GM21390 (cell line): Measurements from ENCODE around the gene DARS1.

Source experiments
- ATAC-seq: cut with Tn5 transposase; IDR thresholded peaks from one replicate; pipeline ENCODE4 v1.9.1; 2021; ENCODE audit not compliant: unreplicated experiment

Gene DARS1

GRCh38 chr2:135948141-135948540 lies 37.3 kb downstream of the DARS1 start:
- peak; percentile 4 for ATAC-seq

GRCh38 chr2:135947483-135947882 lies 37.9 kb downstream of the DARS1 start:
- ATAC-seq = no peak

GRCh38 chr2:135945526-135945925 lies 39.9 kb downstream of the DARS1 start:
- ATAC-seq = no peak

- no peak for ATAC-seq
These were observed 40.8 kb downstream of the DARS1 start for GRCh38 chr2:135944625-135945024.

GRCh38 chr2:135942936-135943688 lies 42.3 kb downstream of the DARS1 start:
- no peak for ATAC-seq

GRCh38 chr2:135936524-135936923 lies 48.9 kb downstream of the DARS1 start:
- no peak for ATAC-seq

- ATAC-seq = no peak
These were observed 49.5 kb downstream of the DARS1 start for GRCh38 chr2:135935914-135936313.

GRCh38 chr2:135931776-135932443 lies 53.5 kb downstream of the DARS1 start:
- peak; percentile 93 for ATAC-seq

GRCh38 chr2:135926605-135927004 lies 58.8 kb downstream of the DARS1 start:
- no peak for ATAC-seq

GRCh38 chr2:135925571-135925970 lies 59.9 kb downstream of the DARS1 start:
- no peak for ATAC-seq

GRCh38 chr2:135916207-135916606 lies 69.2 kb downstream of the DARS1 start:
- no peak for ATAC-seq

- no peak for ATAC-seq
These were observed 70.9 kb downstream of the DARS1 start for GRCh38 chr2:135914485-135914884.

- no peak for ATAC-seq
These were observed 71.6 kb downstream of the DARS1 start for GRCh38 chr2:135913727-135914365.

- no peak for ATAC-seq
These were observed 75.5 kb downstream of the DARS1 start for GRCh38 chr2:135909976-135910375.

GRCh38 chr2:135905679-135906078 lies 79.7 kb downstream of the DARS1 start:
- ATAC-seq = no peak

- ATAC-seq = no peak
These were observed 81.0 kb downstream of the DARS1 start for GRCh38 chr2:135904341-135904989.

- no peak for ATAC-seq
These were observed 81.8 kb downstream of the DARS1 start for GRCh38 chr2:135903650-135904049.

GRCh38 chr2:135899567-135899966 lies 85.9 kb downstream of the DARS1 start:
- no peak for ATAC-seq

GRCh38 chr2:135898234-135898786 lies 87.1 kb downstream of the DARS1 start:
- ATAC-seq = no peak

GRCh38 chr2:135894930-135895329 lies 90.5 kb downstream of the DARS1 start:
- no peak for ATAC-seq

- no peak for ATAC-seq
These were observed 92.0 kb downstream of the DARS1 start for GRCh38 chr2:135893374-135893794.
